Colonic mucosa (tissue), 4 donors: ENCODE data around the gene TBATA. TPM values are rescaled to one million over a fixed set of nuclear protein-coding genes. Genes with fewer than 3 reads are reported as not detected.

Source experiments
- DNase-seq: peaks from one replicate; pipeline ENCODE4 v3.0.0-alpha.2; 2020
- H3K27ac ChIP-seq: fragments of 200-600 bp; one replicate; pipeline ENCODE4 v1.8.0; 2021
- H3K27me3 ChIP-seq: fragments of 200-600 bp; one replicate; pipeline ENCODE4 v1.8.0; 2021
- H3K36me3 ChIP-seq: fragments of 200-600 bp; one replicate; pipeline ENCODE4 v1.8.0; 2021
- H3K4me1 ChIP-seq: fragments of 200-600 bp; one replicate; pipeline ENCODE4 v1.8.0; 2021; ENCODE audit warnings: mild to moderate bottlenecking
- H3K4me3 ChIP-seq: fragments of 200-600 bp; one replicate; pipeline ENCODE4 v1.8.0; 2021
- H3K9ac ChIP-seq, 2 donors: one replicate each; pipeline ENCODE4 v1.7.0; 2013; ENCODE audit warnings: control low read depth in 2 of 2, low read depth in 2 of 2, low read length in 2 of 2
- H3K9me3 ChIP-seq: fragments of 200-600 bp; one replicate; pipeline ENCODE4 v1.8.0; 2021
- intact Hi-C: fragments of 100-400 bp; cut with DNase I; formaldehyde crosslinking; loops from one replicate; pipeline ENCODE4 v1.14.1; 2022
- total RNA-seq, 2 donors: library from RNA; stranded (reverse); fragmentation: NEBNext Ultra II Directional in 1 of 2; extraction: Animal tissue kit (Norgen Biotek cat#: 25700) in 1 of 2; gene quantifications; one replicate each; pipeline ENCODE4 v1.2.1, GENCODE V29; 2021
- TF ChIP-seq, protein P1 (sequence below): fragments of 200-600 bp; IDR thresholded peaks from one replicate; pipeline ENCODE4 v1.8.0; 2022; ENCODE audit warnings: antibody characterized with exemption, mild to moderate bottlenecking
- donor health status: healthy.
- donor health status: DM: no; HTN: no; CAD: no.
- donor health status: DM: no; HTN: no; CAD: no.

The TBATA gene
- total RNA-seq, 2 donors from 2014 or later: not detected

DNA sequence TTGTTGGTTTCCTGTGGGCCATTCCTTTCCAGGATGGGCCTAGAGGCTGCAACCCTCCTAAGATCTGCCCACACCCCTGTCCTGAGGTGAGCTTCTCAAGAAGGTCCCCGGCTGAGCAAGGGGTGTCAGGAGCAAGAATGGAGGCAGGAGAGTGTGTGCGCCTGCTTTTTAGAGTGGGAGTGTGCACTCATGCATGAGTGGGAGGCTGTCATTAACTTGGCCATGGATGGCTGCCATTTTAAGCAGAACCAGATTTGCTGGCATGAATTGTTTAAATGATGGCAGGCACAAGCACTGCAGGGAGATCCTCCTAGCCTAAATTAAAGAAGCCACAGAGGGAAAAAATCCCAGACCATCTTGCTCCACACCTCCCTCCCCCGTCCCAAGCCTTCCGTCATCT is 27.6 kb upstream of the TBATA start:
- Histone ChIP-seq H3K27me3 (no peaks in the 10 kb centered on the region), H3K4me3 (no peak overlapping the region), H3K27ac (no peak overlapping the region), H3K9me3 (no peaks in the 10 kb centered on the region), H3K36me3 (no peaks in the 10 kb centered on the region), H3K9ac (no peak overlapping the region), H3K4me1 (peaks cover 5% of the 10 kb centered on the region)
- TF ChIP-seq, protein P1, sequence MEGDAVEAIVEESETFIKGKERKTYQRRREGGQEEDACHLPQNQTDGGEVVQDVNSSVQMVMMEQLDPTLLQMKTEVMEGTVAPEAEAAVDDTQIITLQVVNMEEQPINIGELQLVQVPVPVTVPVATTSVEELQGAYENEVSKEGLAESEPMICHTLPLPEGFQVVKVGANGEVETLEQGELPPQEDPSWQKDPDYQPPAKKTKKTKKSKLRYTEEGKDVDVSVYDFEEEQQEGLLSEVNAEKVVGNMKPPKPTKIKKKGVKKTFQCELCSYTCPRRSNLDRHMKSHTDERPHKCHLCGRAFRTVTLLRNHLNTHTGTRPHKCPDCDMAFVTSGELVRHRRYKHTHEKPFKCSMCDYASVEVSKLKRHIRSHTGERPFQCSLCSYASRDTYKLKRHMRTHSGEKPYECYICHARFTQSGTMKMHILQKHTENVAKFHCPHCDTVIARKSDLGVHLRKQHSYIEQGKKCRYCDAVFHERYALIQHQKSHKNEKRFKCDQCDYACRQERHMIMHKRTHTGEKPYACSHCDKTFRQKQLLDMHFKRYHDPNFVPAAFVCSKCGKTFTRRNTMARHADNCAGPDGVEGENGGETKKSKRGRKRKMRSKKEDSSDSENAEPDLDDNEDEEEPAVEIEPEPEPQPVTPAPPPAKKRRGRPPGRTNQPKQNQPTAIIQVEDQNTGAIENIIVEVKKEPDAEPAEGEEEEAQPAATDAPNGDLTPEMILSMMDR: no peak
- intact Hi-C loops: no loop called here
- DNase-seq: no peak

DNA sequence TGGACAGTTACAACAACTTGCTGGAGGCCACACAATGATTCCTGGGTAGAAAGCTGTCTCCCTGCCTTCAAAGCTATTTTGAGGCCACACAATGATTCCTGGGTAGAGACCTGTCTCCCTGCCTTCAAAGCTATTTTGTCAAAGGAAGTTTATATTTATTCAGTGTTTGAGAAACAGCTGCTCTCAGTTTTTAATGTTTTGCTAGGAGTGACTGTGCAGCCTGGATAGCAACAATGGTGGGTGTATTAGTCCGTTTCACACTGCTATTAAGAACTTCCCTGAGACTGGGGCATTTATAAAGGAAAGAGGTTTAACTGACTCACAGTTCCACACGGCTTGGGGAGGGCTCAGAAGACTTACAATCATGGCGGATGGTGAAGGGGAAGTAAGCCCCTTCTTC is 26.7 kb upstream of the TBATA start:
- TF ChIP-seq, protein P1: no peak
- Histone ChIP-seq H3K27ac (no peak overlapping the region), H3K27me3 (no peaks in the 10 kb centered on the region), H3K4me1 (peaks cover 3% of the 10 kb centered on the region), H3K9me3 (no peaks in the 10 kb centered on the region), H3K9ac (no peak overlapping the region), H3K36me3 (no peaks in the 10 kb centered on the region), H3K4me3 (no peak overlapping the region)
- intact Hi-C loops: no loop called here
- no peak for DNase-seq

DNA sequence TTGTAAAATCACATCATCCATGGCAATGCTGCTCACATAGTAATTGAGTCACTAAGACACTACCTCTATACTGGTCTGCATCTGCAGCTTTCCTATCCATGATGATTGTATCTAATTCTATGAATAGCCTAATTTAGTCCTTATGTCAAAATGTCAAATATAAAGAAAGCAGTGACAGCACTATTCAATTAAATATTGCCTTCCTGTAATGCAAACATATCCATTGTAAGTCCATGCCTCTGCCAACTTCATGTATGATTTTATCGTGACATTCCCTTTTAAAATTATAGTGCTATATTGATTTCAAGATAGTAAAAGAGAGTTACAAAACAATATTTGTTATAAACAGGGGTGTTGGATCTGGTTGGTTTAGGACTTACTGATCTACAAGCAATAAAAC is 25.8 kb upstream of the TBATA start:
- Histone ChIP-seq H3K4me3 (no peak overlapping the region), H3K4me1 (no peaks in the 10 kb centered on the region), H3K9me3 (no peaks in the 10 kb centered on the region), H3K27ac (no peak overlapping the region), H3K36me3 (no peaks in the 10 kb centered on the region), H3K9ac (no peak overlapping the region), H3K27me3 (no peaks in the 10 kb centered on the region)
- intact Hi-C loops: no loop called here
- TF ChIP-seq, protein P1: no peak
- DNase-seq: no peak

DNA sequence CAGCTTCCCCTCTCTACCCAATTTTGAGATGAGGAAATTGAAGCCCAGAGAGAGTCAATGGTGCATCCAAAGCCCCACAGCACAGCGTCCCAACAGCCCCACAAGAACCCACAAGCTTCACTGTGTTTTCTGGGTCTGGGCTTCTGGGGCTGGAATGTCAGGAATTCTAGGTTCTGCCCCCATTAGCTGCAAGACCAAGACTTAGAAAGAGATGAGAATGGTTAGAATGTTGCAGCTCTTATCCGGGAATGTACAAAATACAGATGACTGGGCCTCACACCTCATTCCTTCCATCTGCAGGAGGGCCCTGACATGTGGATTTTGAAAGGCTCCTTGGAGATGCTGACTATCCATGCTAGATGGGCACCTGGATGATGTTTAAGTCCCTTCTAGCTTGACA is 24.5 kb upstream of the TBATA start:
- Histone ChIP-seq H3K9me3 (no peaks in the 10 kb centered on the region), H3K4me3 (no peak overlapping the region), H3K27ac (no peak overlapping the region), H3K36me3 (no peaks in the 10 kb centered on the region), H3K4me1 (no peaks in the 10 kb centered on the region), H3K9ac (no peak overlapping the region), H3K27me3 (no peaks in the 10 kb centered on the region)
- DNase-seq: no peak
- intact Hi-C loops: no loop called here
- TF ChIP-seq, protein P1: no peak

DNA sequence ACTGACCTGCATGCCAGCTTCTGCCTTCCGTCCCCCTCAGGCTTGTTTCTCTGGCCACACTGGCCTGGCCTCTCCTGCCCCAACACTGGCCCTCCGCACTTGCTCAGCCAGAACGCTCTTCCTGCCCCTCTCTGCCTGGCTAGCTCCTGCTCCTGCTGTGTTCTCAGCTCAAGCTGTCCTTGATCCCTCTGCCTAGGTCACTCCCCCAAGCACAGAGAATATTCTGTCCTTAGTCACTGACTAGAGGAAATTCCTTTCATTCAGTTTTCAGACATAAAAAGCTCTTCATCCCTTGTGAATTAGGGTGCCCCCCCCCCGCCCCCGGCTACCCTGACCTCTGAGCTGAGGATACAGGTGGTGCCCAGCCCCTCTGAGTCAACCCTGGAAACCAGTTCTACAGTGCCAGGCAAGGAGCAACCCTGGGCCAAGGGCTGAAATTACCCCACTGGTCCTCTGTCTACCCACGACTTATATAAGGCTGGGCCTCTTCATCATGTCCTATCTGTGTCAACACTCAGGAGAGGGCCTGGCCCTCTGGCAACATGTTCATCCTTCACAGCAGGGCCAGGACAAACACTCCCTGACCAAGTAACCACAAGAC is 23.9 kb upstream of the TBATA start:
- Histone ChIP-seq H3K27me3 (no peaks in the 10 kb centered on the region), H3K9me3 (no peaks in the 10 kb centered on the region), H3K4me3 (no peak overlapping the region), H3K4me1 (no peaks in the 10 kb centered on the region), H3K36me3 (no peaks in the 10 kb centered on the region), H3K9ac (no peak overlapping the region), H3K27ac (no peak overlapping the region)
- TF ChIP-seq, protein P1: no peak
- no peak for DNase-seq
- intact Hi-C loops: no loop called here
